Neural cell (in vitro differentiated cells): ENCODE measurements around the gene SLC41A3.

Source experiments
- EZH2 ChIP-seq: fragments of 200-600, 300-800 bp; shearing (Covaris generic), sonication (generic); IDR thresholded peaks from 2 replicates; pipeline ENCODE4 v1.6.1; 2014; ENCODE audit warnings: antibody characterized with exemption, low read length, borderline replicate concordance, mild to moderate bottlenecking; ENCODE audit not compliant: insufficient read depth, poor library complexity, severe bottlenecking
- POLR2AphosphoS5 ChIP-seq: IDR thresholded peaks from 2 replicates; pipeline ENCODE4 v1.6.1; 2012
- RAD21 ChIP-seq: fragments of 450-650 bp; conservative IDR thresholded peaks from 2 replicates; pipeline ENCODE4 v1.6.1; 2014; ENCODE audit warnings: antibody characterized with exemption, mild to moderate bottlenecking, moderate library complexity

DNA sequence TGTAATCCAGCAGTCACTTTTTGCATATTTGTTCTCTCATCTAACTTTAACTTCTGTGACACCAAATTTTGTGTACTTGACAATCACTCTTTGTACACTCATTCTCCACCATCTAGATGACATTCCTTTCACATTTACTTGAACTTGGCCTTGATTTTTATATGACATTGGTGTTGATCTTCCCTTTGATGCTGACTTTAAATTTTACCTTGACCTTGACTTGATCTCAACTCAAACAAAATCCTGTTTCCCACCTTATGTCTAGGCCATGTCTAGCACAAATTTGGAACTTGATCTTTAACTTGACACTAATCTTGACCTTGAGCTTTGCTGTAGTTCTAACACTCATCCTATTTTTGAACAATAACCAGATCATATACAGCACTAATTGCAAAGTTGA lies 81.7 kb downstream of the SLC41A3 start:
- TF ChIP-seq POLR2AphosphoS5 (no peak), EZH2 (no peak), RAD21 (no peak)
